Mucosa of descending colon (tissue), 3 donors: ENCODE results near the gene PPM1N. TPM values are rescaled to one million over a fixed set of nuclear protein-coding genes. Genes with fewer than 3 reads are reported as not detected.

Source experiments
- ATAC-seq: fragments of 200-7000 bp; cut with Tn5 transposase; one replicate; pipeline ENCODE4 v1.9.1; 2020; ENCODE audit warnings: mild to moderate bottlenecking, moderate library complexity
- DNase-seq, 3 donors: peaks; one replicate each; pipeline ENCODE4 v3.0.0-alpha.2; 2020
- H3K36me3 ChIP-seq: fragments of 200-600 bp; one replicate; pipeline ENCODE4 v1.8.0; 2021; ENCODE audit warnings: low read depth, mild to moderate bottlenecking
- H3K4me1 ChIP-seq: fragments of 200-600 bp; one replicate; pipeline ENCODE4 v1.8.0; 2021; ENCODE audit warnings: low read depth, mild to moderate bottlenecking
- H3K4me3 ChIP-seq: fragments of 200-600 bp; one replicate; pipeline ENCODE4 v1.8.0; 2021; ENCODE audit warnings: mild to moderate bottlenecking
- H3K9me3 ChIP-seq: fragments of 200-600 bp; one replicate; pipeline ENCODE4 v1.8.0; 2021; ENCODE audit warnings: mild to moderate bottlenecking
- intact Hi-C, 2 donors: fragments of 100-400 bp; cut with DNase I in 1 of 2; cut with micrococcal nuclease in 1 of 2; formaldehyde crosslinking; loops; one replicate each; pipeline versions ENCODE4 v1.11.0 to v1.11.1; 2022; cut with DNase I, micrococcal nuclease
- total RNA-seq, 3 donors: library from RNA; stranded (reverse); fragmentation: NEBNext Ultra II Directional in 2 of 3; extraction: Animal tissue kit (Norgen Biotek cat#: 25700) in 2 of 3; gene quantifications; one replicate each; pipeline versions ENCODE4 v1.2.1 to v1.2.4, GENCODE V29; 2021 to 2023
- TF ChIP-seq, protein P1 (sequence below): fragments of 200-600 bp; IDR thresholded peaks from one replicate; pipeline ENCODE4 v1.8.0; 2022; ENCODE audit warnings: antibody characterized with exemption, mild to moderate bottlenecking
- donor health status: DM: no; HTN: no; CAD: no; lungs with moderate emphysema.
- donor health status: DM: no; HTN: no; CAD: no.
- donor health status: DM: no; HTN: yes; CAD: no.

PPM1N gene
- total RNA-seq, 3 donors from 2014 or later, result 0.43 to 1.3 (median 0.87) TPM

DNA sequence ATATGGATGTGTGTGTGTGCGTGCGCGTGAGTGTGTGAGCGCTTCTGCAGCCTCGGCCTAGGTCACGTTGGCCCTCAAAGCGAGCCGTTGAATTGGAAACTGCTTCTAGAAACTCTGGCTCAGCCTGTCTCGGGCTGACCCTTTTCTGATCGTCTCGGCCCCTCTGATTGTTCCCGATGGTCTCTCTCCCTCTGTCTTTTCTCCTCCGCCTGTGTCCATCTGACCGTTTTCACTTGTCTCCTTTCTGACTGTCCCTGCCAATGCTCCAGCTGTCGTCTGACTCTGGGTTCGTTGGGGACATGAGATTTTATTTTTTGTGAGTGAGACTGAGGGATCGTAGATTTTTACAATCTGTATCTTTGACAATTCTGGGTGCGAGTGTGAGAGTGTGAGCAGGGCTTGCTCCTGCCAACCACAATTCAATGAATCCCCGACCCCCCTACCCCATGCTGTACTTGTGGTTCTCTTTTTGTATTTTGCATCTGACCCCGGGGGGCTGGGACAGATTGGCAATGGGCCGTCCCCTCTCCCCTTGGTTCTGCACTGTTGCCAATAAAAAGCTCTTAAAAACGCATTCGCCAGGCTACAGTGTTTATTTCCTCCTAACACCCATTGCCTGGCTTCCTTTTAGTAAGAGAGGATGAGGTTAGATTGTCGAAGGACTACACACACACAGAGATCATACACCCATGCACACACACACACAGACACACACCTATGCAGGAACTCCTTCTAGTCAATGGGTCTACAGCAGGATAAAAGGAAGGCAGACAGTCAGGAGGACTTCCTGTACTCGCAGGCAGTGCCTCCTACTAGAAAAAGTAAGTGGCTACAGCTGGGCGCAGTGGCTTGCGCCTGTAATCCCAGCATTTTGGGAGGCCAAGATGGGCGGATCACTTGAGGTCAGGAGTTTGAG lies 23.4 kb upstream of the PPM1N start:
- H3K4me3 ChIP-seq, result no peak overlapping the region
- no peak for DNase-seq
- intact Hi-C loops, result no loop called here
- no peaks in the 10 kb centered on the region for H3K36me3 ChIP-seq
- ATAC-seq, result no peak
- H3K9me3 ChIP-seq, result no peaks in the 10 kb centered on the region
- peaks cover 5% of the 10 kb centered on the region for H3K4me1 ChIP-seq
- TF ChIP-seq, protein P1, sequence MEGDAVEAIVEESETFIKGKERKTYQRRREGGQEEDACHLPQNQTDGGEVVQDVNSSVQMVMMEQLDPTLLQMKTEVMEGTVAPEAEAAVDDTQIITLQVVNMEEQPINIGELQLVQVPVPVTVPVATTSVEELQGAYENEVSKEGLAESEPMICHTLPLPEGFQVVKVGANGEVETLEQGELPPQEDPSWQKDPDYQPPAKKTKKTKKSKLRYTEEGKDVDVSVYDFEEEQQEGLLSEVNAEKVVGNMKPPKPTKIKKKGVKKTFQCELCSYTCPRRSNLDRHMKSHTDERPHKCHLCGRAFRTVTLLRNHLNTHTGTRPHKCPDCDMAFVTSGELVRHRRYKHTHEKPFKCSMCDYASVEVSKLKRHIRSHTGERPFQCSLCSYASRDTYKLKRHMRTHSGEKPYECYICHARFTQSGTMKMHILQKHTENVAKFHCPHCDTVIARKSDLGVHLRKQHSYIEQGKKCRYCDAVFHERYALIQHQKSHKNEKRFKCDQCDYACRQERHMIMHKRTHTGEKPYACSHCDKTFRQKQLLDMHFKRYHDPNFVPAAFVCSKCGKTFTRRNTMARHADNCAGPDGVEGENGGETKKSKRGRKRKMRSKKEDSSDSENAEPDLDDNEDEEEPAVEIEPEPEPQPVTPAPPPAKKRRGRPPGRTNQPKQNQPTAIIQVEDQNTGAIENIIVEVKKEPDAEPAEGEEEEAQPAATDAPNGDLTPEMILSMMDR, result no peak

GRCh38 chr19:45475537-45476291 lies 22.5 kb upstream of the PPM1N start:
- intact Hi-C loops, result no loop called here
- ATAC-seq, result no peak
- Histone ChIP-seq H3K4me3 (no peak overlapping the region), H3K36me3 (no peaks in the 10 kb centered on the region), H3K9me3 (no peaks in the 10 kb centered on the region), H3K4me1 (no peaks in the 10 kb centered on the region)
- no peak for DNase-seq
- TF ChIP-seq, protein P1, result no peak

GRCh38 chr19:45476304-45476703 lies 21.9 kb upstream of the PPM1N start:
- DNase-seq (no peak), ATAC-seq (no peak)
- intact Hi-C loops, result no loop called here

GRCh38 chr19:45477186-45477585 lies 21.1 kb upstream of the PPM1N start:
- Histone ChIP-seq H3K36me3 (no peaks in the 10 kb centered on the region), H3K4me3 (no peak overlapping the region), H3K4me1 (no peaks in the 10 kb centered on the region), H3K9me3 (no peaks in the 10 kb centered on the region)
- ATAC-seq (no peak), DNase-seq (no peak)
- TF ChIP-seq, protein P1, result no peak
- intact Hi-C loops, result no loop called here

More at GRCh38 chr19:45476304-45476703, 21.9 kb upstream of the PPM1N start:
- no peaks in the 10 kb centered on the region for H3K9me3 ChIP-seq
- TF ChIP-seq, protein P1, result no peak
- no peaks in the 10 kb centered on the region for H3K36me3 ChIP-seq
- no peak overlapping the region for H3K4me3 ChIP-seq
- H3K4me1 ChIP-seq, result no peaks in the 10 kb centered on the region

DNA sequence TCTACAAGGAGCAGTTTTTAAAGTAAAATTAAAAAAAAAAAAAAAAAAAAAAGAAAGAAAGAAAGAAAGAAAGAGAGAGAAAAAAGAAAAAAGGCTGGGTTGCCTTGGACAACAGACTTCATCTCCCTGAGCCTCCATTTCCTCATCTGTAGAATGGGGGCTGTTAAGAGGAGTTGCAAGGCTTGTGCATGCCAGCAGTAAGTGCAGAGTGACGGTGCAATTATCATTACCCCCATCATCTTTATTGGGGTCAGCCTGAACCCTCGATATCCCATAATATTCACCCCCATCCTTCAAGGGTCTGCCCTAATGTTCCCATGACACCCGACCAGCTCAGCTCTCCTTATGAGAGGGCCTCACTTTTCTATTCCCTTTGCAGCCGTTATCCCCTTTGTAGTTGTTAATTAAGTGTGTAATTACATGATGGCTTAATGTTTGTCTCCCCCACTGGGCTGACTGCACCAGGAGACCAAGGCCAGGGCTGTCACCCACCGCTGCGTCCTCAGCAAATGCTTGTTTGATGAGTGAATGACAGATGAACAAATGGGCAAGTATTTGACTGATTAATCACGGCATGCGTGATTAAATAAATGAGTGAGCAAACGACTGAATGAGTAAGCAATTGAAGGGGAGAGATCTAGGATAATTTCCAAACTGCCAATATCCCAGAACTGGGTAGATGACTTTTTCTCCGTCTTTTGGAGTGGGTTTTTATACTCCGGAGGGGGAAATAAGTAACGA lies 20.4 kb upstream of the PPM1N start:
- Histone ChIP-seq H3K4me3 (no peak overlapping the region), H3K4me1 (no peaks in the 10 kb centered on the region), H3K36me3 (no peaks in the 10 kb centered on the region), H3K9me3 (no peaks in the 10 kb centered on the region)
- intact Hi-C loops, result loop anchor here (2.0 kb wide), 1 partner anchor 39 kb away; no protein-coding TSS in a partner anchor
- DNase-seq (no peak), ATAC-seq (no peak)
- TF ChIP-seq, protein P1, result no peak
